Measurements from ENCODE around the gene ARHGEF16. TPM values are rescaled to one million over a fixed set of nuclear protein-coding genes. Genes with fewer than 3 reads are reported as not detected.

Gene ARHGEF16
- total and polyA plus RNA-seq, 2 donors from 2014 or later: 15.5 to 39.3 TPM

GRCh38 chr1:3462356-3463012 lies 8.0 kb downstream of the ARHGEF16 start:
- peak in 2 of 5 donors; percentile 43 to 71 for DNase-seq
- intact Hi-C loops (cut with DNase I): no loop called here

GRCh38 chr1:3463013-3463385 lies 8.5 kb downstream of the ARHGEF16 start:
- DNase-seq (peak in 1 of 5 donors; percentile 69), FAIRE-seq (no peak)
- intact Hi-C loops (cut with DNase I): no loop called here

More at GRCh38 chr1:3462356-3463012, 8.0 kb downstream of the ARHGEF16 start:
- Histone ChIP-seq H3K9me3 (ENCODE audit: control insufficient read depth in 2 of 3, insufficient read depth in 1 of 3, low read length in 3 of 3) (no peaks in the 10 kb centered on the region), H3K36me3 (ENCODE audit: control insufficient read depth in 2 of 3, insufficient read depth in 3 of 3, low read length in 3 of 3) (peaks cover 0 to 3% (median 0%) of the 10 kb centered on the region in 3 donors), H3K27ac (ENCODE audit: low read depth in 2 of 2, low read length in 2 of 2) (no peak overlapping the region), H3K4me1 (ENCODE audit: control insufficient read depth in 2 of 3, insufficient read depth in 2 of 3, low read depth in 1 of 3, low read length in 3 of 3) (peaks cover 0 to 30% (median 26%) of the 10 kb centered on the region in 3 donors), H3K27me3 (ENCODE audit: control insufficient read depth, insufficient read depth, low read length) (no peaks in the 10 kb centered on the region), H3K4me3 (ENCODE audit: low read length in 3 of 3) (no peak overlapping the region), H3K9ac (ENCODE audit: low read length in 3 of 3) (no peak overlapping the region)
- FAIRE-seq: no peak
- TF ChIP-seq CTCF (IDR thresholded peaks at IDR 0.05; ENCODE audit: borderline replicate concordance, extremely low read depth, insufficient read depth): no peak

GRCh38 chr1:3463408-3463863 lies 9.0 kb downstream of the ARHGEF16 start:
- Histone ChIP-seq H3K9ac (ENCODE audit: low read length in 3 of 3) (no peak overlapping the region), H3K4me1 (ENCODE audit: control insufficient read depth in 2 of 3, insufficient read depth in 2 of 3, low read depth in 1 of 3, low read length in 3 of 3) (peaks cover 0 to 21% (median 17%) of the 10 kb centered on the region in 3 donors), H3K36me3 (ENCODE audit: control insufficient read depth in 2 of 3, insufficient read depth in 3 of 3, low read length in 3 of 3) (peaks cover 0 to 3% (median 0%) of the 10 kb centered on the region in 3 donors), H3K9me3 (ENCODE audit: control insufficient read depth in 2 of 3, insufficient read depth in 1 of 3, low read length in 3 of 3) (no peaks in the 10 kb centered on the region), H3K27me3 (ENCODE audit: control insufficient read depth, insufficient read depth, low read length) (no peaks in the 10 kb centered on the region), H3K4me3 (ENCODE audit: low read length in 3 of 3) (no peak overlapping the region), H3K27ac (ENCODE audit: low read depth in 2 of 2, low read length in 2 of 2) (no peak overlapping the region)
- DNase-seq (no peak), FAIRE-seq (no peak)
- no peak for TF ChIP-seq CTCF (IDR thresholded peaks at IDR 0.05; ENCODE audit: borderline replicate concordance, extremely low read depth, insufficient read depth)
- intact Hi-C loops (cut with DNase I): no loop called here

More at GRCh38 chr1:3463013-3463385, 8.5 kb downstream of the ARHGEF16 start:
- H3K36me3 ChIP-seq (ENCODE audit: control insufficient read depth in 2 of 3, insufficient read depth in 3 of 3, low read length in 3 of 3): peaks cover 0 to 3% (median 0%) of the 10 kb centered on the region in 3 donors
- no peaks in the 10 kb centered on the region for H3K9me3 ChIP-seq (ENCODE audit: control insufficient read depth in 2 of 3, insufficient read depth in 1 of 3, low read length in 3 of 3)
- no peak for TF ChIP-seq CTCF (IDR thresholded peaks at IDR 0.05; ENCODE audit: borderline replicate concordance, extremely low read depth, insufficient read depth)
- no peaks in the 10 kb centered on the region for H3K27me3 ChIP-seq (ENCODE audit: control insufficient read depth, insufficient read depth, low read length)
- peaks cover 0 to 25% (median 21%) of the 10 kb centered on the region in 3 donors for H3K4me1 ChIP-seq (ENCODE audit: control insufficient read depth in 2 of 3, insufficient read depth in 2 of 3, low read depth in 1 of 3, low read length in 3 of 3)
- no peak overlapping the region for H3K4me3 ChIP-seq (ENCODE audit: low read length in 3 of 3)
- no peak overlapping the region for H3K9ac ChIP-seq (ENCODE audit: low read length in 3 of 3)
- H3K27ac ChIP-seq (ENCODE audit: low read depth in 2 of 2, low read length in 2 of 2): no peak overlapping the region
